HepG2 (cell line): Measurements from ENCODE around the gene REEP6. TPM values are rescaled to one million over a fixed set of nuclear protein-coding genes. Genes with fewer than 3 reads are reported as not detected.
A peak's percentile ranks its signal among the peaks of the same experiment; 100 is the strongest.

Experiments used
- ARNT ChIP-seq: fragments of 450-650 bp; IDR thresholded peaks from 2 replicates; pipeline ENCODE4 v1.6.1; 2017
- FLYWCH1 ChIP-seq: sonication (generic); formaldehyde crosslinking; IDR thresholded peaks from 2 replicates; pipeline ENCODE4 v1.8.1; 2023; ENCODE audit warnings: mild to moderate bottlenecking, missing genetic modification reagents
- FOXO1 ChIP-seq: sonication (generic); formaldehyde crosslinking; IDR thresholded peaks from 2 replicates; pipeline ENCODE4 v1.4.0; 2020; ENCODE audit warnings: missing genetic modification reagents
- KLF13 ChIP-seq: sonication (generic); formaldehyde crosslinking; IDR thresholded peaks from 2 replicates; pipeline ENCODE4 v1.4.0; 2020; ENCODE audit warnings: mild to moderate bottlenecking, missing genetic modification reagents
- MAF1 ChIP-seq: sonication (generic); formaldehyde crosslinking; IDR thresholded peaks from 2 replicates; pipeline ENCODE4 v1.5.0; 2020; ENCODE audit warnings: missing genetic modification reagents, borderline replicate concordance
- NAIF1 ChIP-seq: sonication (generic); formaldehyde crosslinking; IDR thresholded peaks from 2 replicates; pipeline ENCODE4 v1.5.0; 2020; ENCODE audit warnings: mild to moderate bottlenecking, missing genetic modification reagents, borderline replicate concordance
- POLR2A ChIP-seq, 2 experiments: IDR thresholded peaks; 2 replicates each; pipeline ENCODE4 v1.6.1; 2011; ENCODE audit warnings: low read depth in 2 of 2, low read length in 2 of 2, mild to moderate bottlenecking in 1 of 2, moderate library complexity in 1 of 2; ENCODE audit not compliant: insufficient read depth in 1 of 2
- REL ChIP-seq: sonication (generic); formaldehyde crosslinking; conservative IDR thresholded peaks from 2 replicates; pipeline ENCODE4 v1.8.0; 2022; ENCODE audit warnings: mild to moderate bottlenecking, missing genetic modification reagents, moderate library complexity
- SMARCC2 ChIP-seq: fragments of 450-650 bp; IDR thresholded peaks from 2 replicates; pipeline ENCODE4 v1.6.1; 2017; ENCODE audit warnings: antibody characterized with exemption, mild to moderate bottlenecking
- ZBTB37 ChIP-seq: sonication (generic); formaldehyde crosslinking; IDR thresholded peaks from 2 replicates; pipeline ENCODE4 v1.4.0; 2020; ENCODE audit warnings: mild to moderate bottlenecking, missing genetic modification reagents
- ZBTB7A ChIP-seq: sonication (generic); formaldehyde crosslinking; IDR thresholded peaks from 2 replicates; pipeline ENCODE4 v1.8.0; 2022; ENCODE audit warnings: mild to moderate bottlenecking, missing genetic modification reagents
- ZFP41 ChIP-seq: sonication (generic); formaldehyde crosslinking; IDR thresholded peaks from 2 replicates; pipeline ENCODE4 v1.4.0; 2020; ENCODE audit warnings: mild to moderate bottlenecking, missing genetic modification reagents, borderline replicate concordance
- ZIK1 ChIP-seq: sonication (generic); formaldehyde crosslinking; IDR thresholded peaks from 2 replicates; pipeline ENCODE4 v1.5.0; 2020; ENCODE audit warnings: mild to moderate bottlenecking, low read depth, missing genetic modification reagents, borderline replicate concordance
- ZNF326 ChIP-seq: sonication (generic); formaldehyde crosslinking; IDR thresholded peaks from 2 replicates; pipeline ENCODE4 v1.4.0; 2020; ENCODE audit warnings: missing genetic modification reagents, borderline replicate concordance
- ZNF687 ChIP-seq: sonication (generic); formaldehyde crosslinking; IDR thresholded peaks from 2 replicates; pipeline ENCODE4 v1.5.1; 2020; ENCODE audit warnings: mild to moderate bottlenecking, missing genetic modification reagents, moderate library complexity
- polyA plus RNA-seq, 8 experiments: library from polyadenylated mRNA; depleted of rRNA in 3 of 8; stranded (reverse) in 7 of 8; unstranded in 1 of 8; fragments of >200 nt; fragmentation: Illumina TruSeq in 4 of 8; extraction: Trizol in 4 of 8; gene quantifications; 2 replicates each; pipeline versions ENCODE4 v1.2.1 to v1.2.3, GENCODE V29; 2011 to 2016; ENCODE audit warnings: low read depth in 4 of 8, missing spikeins in 1 of 8, mixed read lengths in 1 of 8; ENCODE audit not compliant: insufficient read depth in 1 of 8
- total RNA-seq, 5 experiments: library from RNA; depleted of rRNA; stranded (reverse); fragments of >200 nt; fragmentation: Illumina TruSeq; extraction: Trizol; gene quantifications; 2 replicates each; pipeline ENCODE4 v1.2.3, GENCODE V29; 2016; ENCODE audit warnings: low read depth in 1 of 5
- TF ChIP-seq, protein P1 (sequence below): sonication (generic); formaldehyde crosslinking; IDR thresholded peaks from 2 replicates; pipeline ENCODE4 v1.4.0; 2020; ENCODE audit warnings: missing genetic modification reagents, borderline replicate concordance
- TF ChIP-seq, protein P2 (sequence below): IDR thresholded peaks from 2 replicates; pipeline ENCODE4 v1.6.1; 2016; ENCODE audit warnings: low read depth, missing genetic modification reagents, missing compliant biosample characterization

Gene REEP6
- total and polyA plus RNA-seq, 2 of the 13 experiments (the other 11 are each of a cell fraction or from before 2014, with no cell fraction given) = 10.0 to 28.8 TPM

DNA sequence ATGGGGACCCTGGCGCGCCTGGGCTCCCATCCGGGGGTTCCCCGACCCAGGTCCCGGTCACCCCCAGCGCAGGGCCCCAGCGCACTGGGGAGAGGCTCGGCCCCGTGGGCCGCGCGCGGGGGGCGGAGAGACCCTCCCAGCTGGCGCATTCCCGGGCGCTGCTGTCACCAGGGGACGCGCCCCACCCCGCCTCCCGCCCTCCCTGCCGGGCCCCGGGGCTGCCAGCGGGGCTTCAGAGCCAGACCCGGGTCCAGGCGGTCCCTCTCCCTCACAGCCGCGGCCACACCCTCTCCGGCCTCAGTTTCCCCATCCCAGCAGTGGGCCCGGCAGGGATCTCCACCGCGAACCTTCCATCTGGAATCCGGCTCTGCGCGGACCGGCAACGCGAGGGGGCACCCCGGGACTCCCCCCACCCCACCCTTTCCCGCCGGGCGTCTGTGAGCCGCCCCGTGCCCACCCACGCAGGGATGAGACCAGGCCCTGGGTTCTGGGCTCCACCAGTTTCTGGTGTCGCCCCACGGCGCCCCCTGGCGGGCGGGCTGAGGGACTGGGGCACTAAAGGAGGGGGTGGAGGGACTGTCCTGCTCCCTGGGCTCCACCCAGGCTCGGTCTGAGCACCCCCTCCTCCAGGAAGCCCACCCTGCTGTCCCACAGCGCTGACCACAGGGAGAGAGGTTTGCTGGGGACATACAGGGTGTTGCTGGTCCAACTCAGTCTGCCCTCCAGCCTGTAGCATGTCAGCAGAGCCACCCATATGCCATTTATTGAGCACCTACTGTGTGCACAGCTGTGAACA is 22.7 kb downstream of the REEP6 start (continued):
- TF ChIP-seq, protein P1, sequence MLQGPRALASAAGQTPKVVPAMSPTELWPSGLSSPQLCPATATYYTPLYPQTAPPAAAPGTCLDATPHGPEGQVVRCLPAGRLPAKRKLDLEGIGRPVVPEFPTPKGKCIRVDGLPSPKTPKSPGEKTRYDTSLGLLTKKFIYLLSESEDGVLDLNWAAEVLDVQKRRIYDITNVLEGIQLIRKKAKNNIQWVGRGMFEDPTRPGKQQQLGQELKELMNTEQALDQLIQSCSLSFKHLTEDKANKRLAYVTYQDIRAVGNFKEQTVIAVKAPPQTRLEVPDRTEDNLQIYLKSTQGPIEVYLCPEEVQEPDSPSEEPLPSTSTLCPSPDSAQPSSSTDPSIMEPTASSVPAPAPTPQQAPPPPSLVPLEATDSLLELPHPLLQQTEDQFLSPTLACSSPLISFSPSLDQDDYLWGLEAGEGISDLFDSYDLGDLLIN (CRISPR knock-in tag) = no peak
- TF ChIP-seq ZFP41 (CRISPR knock-in tag) (no peak), ZIK1 (CRISPR knock-in tag) (0 out of 2 replicates have a peak, but pooled peaks have one; percentile 28), FLYWCH1 (no peak), ZNF687 (CRISPR knock-in tag) (peak; percentile 10; the same call in 1 of the 2 replicates), NAIF1 (CRISPR knock-in tag) (no peak), ZBTB37 (CRISPR knock-in tag) (no peak), ARNT (no peak), ZNF326 (no peak), KLF13 (CRISPR knock-in tag) (no peak), REL (no peak), ZBTB7A (CRISPR knock-in tag) (peak; percentile 43; the same call in 1 of the 2 replicates), POLR2A (IDR thresholded peaks at IDR 0.05; ENCODE audit: insufficient read depth in 1 of 2, low read depth in 2 of 2, low read length in 2 of 2) (no peak), FOXO1 (CRISPR knock-in tag) (no peak), SMARCC2 (no peak), MAF1 (CRISPR knock-in tag) (no peak)
- TF ChIP-seq, protein P2, sequence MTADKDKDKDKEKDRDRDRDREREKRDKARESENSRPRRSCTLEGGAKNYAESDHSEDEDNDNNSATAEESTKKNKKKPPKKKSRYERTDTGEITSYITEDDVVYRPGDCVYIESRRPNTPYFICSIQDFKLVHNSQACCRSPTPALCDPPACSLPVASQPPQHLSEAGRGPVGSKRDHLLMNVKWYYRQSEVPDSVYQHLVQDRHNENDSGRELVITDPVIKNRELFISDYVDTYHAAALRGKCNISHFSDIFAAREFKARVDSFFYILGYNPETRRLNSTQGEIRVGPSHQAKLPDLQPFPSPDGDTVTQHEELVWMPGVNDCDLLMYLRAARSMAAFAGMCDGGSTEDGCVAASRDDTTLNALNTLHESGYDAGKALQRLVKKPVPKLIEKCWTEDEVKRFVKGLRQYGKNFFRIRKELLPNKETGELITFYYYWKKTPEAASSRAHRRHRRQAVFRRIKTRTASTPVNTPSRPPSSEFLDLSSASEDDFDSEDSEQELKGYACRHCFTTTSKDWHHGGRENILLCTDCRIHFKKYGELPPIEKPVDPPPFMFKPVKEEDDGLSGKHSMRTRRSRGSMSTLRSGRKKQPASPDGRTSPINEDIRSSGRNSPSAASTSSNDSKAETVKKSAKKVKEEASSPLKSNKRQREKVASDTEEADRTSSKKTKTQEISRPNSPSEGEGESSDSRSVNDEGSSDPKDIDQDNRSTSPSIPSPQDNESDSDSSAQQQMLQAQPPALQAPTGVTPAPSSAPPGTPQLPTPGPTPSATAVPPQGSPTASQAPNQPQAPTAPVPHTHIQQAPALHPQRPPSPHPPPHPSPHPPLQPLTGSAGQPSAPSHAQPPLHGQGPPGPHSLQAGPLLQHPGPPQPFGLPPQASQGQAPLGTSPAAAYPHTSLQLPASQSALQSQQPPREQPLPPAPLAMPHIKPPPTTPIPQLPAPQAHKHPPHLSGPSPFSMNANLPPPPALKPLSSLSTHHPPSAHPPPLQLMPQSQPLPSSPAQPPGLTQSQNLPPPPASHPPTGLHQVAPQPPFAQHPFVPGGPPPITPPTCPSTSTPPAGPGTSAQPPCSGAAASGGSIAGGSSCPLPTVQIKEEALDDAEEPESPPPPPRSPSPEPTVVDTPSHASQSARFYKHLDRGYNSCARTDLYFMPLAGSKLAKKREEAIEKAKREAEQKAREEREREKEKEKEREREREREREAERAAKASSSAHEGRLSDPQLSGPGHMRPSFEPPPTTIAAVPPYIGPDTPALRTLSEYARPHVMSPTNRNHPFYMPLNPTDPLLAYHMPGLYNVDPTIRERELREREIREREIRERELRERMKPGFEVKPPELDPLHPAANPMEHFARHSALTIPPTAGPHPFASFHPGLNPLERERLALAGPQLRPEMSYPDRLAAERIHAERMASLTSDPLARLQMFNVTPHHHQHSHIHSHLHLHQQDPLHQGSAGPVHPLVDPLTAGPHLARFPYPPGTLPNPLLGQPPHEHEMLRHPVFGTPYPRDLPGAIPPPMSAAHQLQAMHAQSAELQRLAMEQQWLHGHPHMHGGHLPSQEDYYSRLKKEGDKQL = no peak
